Kidney tubule cell (primary cell): ENCODE data around the gene ACSF3.

Experiments
- DNase-seq: peaks from one replicate; pipeline ENCODE4 v3.0.0-alpha.2; 2018; ENCODE audit warnings: low spot score

The ACSF3 gene

DNA sequence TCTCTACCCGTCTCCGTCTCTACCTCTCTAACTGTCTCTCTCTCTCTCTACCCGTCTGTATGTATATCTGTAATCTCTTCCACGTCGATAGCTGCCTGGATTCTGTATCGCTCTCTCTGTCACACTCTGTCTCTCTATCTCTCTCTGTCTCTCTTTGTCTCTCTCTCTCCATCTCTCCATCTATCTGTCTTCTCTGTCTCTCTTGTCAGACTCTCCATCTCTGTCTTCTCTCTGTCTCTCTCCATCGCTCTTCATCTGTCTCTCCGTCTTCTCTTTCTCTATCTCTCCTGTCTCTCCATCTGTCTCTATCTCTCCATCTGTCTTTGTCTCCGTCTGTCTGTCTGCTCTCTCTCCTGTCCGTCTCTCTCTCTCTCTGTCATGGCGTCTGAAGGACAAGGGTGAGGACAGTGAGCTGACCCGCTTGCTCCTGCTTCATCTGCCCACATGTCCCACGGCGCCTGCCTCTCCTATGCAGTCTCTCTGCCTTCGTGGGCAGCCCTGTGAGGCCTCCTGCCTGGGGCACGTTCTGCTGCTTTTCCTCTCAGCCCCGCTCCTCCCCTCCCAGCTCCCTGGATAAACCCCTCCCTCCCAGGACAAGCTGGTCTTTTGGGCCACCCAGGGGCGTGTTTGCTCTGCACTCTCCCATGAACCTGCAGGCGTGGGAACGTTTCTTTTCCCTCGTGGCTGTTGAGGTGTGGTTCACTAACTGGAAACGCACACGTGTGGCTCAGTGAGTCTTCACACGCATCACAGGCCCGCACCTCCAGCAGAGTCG, 18.9 kb downstream of the ACSF3 start:
- no peak for DNase-seq

- DNase-seq = no peak
These were observed 19.5 kb downstream of the ACSF3 start for GRCh38 chr16:89113152-89113547.

- DNase-seq = no peak
These were observed 20.0 kb downstream of the ACSF3 start for GRCh38 chr16:89113661-89114060.

- peak; percentile 5 for DNase-seq
These were observed 20.7 kb downstream of the ACSF3 start for GRCh38 chr16:89114159-89114981.

DNA sequence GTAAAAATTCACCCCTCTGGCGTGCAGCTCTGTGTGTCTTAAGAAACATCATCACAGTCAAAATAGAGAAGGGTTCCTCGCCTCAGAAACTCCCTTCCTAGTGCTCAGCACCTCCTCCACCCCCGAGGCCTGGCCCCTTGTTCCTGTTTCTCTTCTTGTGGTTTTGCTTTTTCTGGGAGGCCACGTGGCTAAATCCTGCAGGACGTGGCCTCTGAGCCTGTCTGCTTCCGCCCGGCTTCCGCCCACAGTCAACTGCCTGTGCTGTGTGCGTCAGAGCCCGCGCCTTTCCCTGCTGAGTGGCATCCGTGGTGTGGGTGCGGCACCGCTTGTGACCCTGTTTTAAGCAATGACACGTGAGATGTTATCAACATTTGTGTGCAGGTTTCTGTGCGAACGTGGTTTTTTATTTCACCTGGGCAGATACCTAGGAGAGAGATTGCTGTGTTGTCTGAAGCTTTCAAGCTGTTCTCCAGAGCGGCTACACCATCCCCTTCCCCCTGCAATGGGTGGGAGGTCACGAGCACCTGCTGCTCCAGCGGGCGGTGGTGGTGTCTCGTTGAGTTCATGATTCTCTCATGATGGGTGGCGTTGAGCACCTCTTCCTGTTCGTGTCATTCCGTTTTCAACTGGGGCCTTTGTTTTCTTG, 21.7 kb downstream of the ACSF3 start:
- no peak for DNase-seq

DNA sequence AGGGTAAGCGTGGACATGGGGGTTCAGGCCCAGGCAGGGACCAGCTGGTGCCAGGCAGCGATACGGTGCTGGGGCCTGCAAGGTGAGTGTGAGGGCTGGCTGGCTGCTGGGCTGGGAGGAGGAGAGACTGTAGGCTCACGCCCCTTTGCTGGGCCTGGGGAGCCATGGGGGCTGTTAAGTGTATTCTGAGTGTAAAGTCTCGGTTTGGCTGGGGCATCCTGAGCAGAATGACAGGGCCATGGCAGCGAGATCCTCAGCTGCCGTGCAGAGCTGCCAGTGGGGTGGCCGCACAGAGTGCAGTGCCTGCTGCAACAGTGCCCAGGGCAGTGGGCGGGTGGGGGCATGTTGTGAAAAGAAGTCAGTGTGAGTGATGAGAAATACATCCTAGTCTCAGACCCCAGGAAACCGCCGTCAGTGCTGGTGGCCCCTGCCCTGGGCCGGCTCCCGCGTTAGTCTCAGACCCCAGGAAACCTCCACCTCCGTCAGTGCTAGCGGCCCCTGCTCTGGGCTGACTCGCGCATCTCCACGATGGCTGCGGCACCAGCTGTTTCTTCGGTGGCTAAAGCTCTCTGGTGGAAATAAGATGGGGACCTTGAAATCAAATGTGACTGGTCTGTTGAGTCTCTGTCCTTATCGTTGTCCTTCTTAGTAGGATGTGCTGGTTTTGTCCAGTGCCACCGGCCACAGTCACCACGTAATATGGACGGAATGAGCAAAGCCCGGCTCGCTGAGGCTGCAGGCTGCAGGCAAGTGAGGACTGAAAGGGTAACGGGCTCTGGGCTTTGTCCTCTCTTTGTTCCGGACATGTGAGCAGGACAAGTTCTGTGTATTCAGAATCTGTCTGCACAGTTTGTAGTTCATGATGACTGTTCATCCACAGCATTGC, 22.9 kb downstream of the ACSF3 start:
- no peak for DNase-seq

- no peak for DNase-seq
These were observed 23.7 kb downstream of the ACSF3 start for GRCh38 chr16:89117227-89117974.

GRCh38 chr16:89117975-89118289, 24.3 kb downstream of the ACSF3 start:
- DNase-seq = no peak

DNA sequence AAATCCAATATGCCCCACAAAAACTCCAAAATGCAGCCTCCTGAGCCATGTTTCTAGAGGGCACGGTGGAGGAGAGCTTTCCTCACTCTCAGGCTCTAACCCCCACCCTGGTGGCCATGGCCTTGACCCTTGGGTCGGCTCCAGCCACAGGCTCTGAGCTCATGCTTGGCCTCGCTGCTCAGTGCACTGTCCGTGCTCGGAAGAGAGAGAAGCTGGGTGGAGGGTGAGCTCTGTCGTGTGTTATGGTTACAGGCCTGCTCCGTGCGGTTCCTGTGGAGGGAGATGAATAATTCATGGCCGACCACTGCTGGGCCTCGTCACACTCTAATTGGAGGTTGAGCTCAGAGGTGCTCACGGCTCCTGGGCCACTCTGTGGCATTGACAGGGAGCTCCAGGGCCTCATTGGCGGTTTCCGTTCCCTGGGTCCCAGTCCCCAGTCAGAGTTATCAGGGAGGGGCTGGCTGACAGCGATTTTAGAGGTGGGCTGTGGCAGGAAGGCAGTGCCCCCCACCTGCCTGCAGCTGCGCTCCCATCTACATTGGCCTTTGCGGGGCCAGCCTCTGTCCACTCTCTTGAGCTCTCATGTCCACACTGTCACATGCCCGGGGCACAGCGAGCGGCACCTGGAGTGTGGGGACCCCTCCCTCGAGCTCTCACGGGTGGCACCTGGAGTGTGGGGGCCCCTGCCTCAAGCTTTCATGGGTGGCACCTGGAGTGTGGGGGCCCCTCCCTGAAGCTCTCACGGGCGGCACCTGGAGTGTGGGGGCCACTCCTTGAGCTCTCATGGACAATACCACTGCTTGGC, 24.9 kb downstream of the ACSF3 start:
- peak; percentile 3 for DNase-seq

DNA sequence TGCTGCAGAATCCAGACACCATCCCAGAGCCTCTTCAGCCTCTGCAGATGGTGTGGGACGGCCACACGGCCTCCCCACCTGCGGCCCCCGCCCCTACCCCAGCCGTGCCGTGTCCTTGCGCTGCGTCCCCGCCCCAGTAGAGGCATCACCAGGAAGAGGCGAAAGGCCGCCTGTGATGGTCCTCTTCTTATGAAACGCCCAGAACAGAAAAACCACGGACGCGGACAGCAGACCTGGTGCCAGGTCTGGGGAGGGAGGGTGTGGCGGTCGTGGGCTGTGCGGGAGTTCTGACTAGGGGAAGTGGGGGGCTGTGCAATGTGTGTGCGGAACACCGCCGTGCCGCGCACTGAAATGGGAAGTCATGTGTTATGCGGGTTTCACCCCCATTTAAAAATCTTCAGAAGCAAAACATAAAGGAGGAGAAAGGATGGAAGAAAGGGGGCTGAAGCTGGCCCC, 25.5 kb downstream of the ACSF3 start:
- no peak for DNase-seq

GRCh38 chr16:89119661-89120141, 26.0 kb downstream of the ACSF3 start:
- DNase-seq = no peak

GRCh38 chr16:89120281-89120680, 26.6 kb downstream of the ACSF3 start:
- no peak for DNase-seq

GRCh38 chr16:89120921-89121351, 27.3 kb downstream of the ACSF3 start:
- DNase-seq = no peak

DNA sequence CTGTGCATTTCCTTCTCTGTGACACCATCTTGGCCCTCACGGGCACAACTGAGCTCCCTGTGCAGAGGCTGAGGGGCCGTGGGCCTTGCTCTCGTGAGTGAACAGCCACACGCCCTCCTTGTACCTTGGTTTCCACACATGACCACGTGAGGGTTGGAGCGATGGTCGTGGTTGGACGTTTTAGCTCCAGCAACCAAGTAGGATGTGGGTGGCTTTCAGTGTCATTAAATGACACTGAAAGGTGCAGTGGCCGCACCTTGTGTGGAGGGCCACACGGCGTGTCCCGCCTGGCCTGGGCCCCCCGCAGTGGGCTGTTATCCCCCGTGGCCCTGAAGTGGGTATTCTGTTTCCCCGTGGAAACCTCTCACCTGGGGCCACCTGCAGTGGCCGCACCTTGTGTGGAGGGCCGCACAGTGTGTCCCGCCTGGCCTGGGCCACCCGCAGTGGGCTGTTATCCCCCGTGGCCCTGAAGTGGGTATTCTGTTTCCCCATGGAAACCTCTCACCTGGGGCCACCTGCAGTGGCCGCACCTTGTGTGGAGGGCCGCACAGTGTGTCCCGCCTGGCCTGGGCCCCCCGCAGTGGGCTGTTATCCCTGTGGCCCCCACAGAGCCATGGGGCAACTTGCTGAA, 28.2 kb downstream of the ACSF3 start:
- no peak for DNase-seq

DNA sequence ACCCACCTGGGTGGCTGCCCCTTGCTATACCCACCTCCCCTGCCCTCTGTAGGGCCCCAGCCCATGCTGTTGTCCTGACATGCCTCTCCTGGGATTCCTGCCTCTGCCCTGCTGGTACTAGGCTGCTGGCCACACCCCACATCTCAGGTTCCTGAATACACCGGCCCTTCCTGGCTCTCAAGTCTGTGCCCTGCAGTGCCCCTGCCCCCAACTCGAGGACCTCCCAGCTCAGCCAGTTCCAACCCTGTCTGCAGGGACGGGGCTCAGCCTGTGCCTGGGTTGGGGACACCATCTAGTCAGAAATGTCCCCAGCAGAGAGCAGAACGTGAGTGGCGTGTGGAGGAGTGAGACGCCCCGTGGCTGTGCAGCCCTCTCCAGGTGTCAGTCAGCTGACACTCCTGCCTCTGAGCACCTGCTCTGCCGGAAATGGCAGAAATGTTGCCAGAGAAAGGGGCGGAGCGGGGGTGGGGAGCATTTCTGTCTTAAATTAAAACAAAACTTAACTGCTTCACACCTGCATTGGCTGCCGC, 28.7 kb downstream of the ACSF3 start:
- DNase-seq = peak; percentile 26

DNA sequence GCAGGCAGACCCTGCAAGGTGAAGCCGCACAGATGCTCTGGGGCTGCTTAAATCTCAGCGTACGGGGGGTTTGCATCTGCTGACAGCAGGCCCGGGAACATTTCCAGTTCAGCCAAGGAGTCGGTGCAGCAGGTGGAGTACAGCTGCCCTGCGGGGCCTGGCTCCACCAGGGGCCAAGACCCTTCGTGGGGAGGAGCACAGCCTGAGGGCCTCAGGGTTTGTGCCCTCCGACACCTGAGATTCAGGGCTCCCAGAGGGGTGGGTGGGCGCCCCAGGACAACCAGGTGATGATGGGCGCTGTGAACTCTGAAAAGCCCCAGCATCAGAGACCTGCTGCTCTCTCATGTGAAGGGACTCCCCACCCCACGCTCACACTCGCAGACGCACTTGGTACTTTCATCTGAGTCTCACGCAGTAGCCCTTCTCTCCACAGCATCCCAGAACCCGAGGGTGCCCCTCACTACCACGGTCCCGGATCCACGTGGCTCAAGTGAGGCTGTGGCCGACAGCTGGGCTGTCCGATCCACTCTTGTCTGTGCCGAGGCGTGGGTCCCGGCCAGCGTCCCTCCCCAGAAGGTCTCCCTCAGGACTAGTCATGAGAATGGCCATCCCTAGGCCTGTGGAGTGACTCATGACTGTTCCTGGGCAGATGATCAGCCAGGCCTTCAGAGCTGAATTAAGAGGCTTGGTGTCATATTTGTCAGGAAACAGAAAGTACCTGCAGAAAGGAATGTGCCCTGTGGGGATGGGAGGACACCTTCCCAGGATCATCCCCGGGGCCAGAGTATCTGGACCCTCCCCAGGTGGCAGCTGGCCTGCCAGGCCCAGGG, 29.6 kb downstream of the ACSF3 start:
- DNase-seq = peak; percentile 69

DNA sequence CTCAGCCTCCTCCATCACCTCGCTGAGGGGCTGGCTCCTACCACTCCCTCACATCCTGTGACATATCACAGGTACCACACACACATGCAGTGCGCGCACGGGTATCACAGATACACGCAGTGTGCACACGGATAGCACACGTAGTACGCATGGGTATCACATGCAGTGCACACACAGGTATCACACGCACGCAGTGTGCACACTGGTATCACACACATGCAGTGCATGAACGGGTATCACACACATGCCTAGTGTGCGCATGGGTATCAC, 30.1 kb downstream of the ACSF3 start:
- no peak for DNase-seq

DNA sequence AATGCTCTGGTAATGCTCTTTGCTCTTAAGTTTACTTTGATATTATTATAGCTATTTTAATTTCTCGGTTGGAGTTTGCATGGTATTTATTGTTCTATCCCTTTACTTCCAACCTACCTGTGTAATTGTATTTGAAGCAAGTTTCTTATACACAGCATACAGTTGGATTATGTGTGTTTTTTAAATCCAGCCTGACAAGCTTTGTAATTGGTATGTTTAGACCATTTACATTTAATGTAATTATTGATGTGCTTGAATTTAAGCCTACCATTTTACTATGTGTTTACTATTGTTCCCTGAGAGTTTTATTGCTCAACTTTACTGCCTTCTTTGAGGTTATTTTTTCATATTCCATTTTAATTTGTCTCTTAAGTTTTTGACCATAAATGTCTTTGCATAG, 35.7 kb downstream of the ACSF3 start:
- no peak for DNase-seq

- DNase-seq = no peak
These were observed 36.8 kb downstream of the ACSF3 start for GRCh38 chr16:89130448-89130847.
